Astrocyte of the spinal cord (primary cell): Measurements from ENCODE around the gene KRTAP12-2.

Source experiments
- DNase-seq: peaks from one replicate; pipeline ENCODE4 v3.0.0; 2011; ENCODE audit warnings: low read depth, low spot score
- H3K4me3 ChIP-seq: 2 replicates; pipeline ENCODE4 v1.5.1; 2011; ENCODE audit warnings: low read depth, mild to moderate bottlenecking, low read length, moderate library complexity
- in situ Hi-C: cut with HindIII; loops from 2 replicates; pipeline ENCODE4 v1.10.0; 2017; ENCODE audit warnings: low sequenced_read_pairs
- TF ChIP-seq, protein P1 (sequence below): IDR thresholded peaks from 2 replicates; pipeline ENCODE4 v1.5.1; 2012; ENCODE audit warnings: low read depth, mild to moderate bottlenecking, low read length, inconsistent platforms

Gene KRTAP12-2

DNA sequence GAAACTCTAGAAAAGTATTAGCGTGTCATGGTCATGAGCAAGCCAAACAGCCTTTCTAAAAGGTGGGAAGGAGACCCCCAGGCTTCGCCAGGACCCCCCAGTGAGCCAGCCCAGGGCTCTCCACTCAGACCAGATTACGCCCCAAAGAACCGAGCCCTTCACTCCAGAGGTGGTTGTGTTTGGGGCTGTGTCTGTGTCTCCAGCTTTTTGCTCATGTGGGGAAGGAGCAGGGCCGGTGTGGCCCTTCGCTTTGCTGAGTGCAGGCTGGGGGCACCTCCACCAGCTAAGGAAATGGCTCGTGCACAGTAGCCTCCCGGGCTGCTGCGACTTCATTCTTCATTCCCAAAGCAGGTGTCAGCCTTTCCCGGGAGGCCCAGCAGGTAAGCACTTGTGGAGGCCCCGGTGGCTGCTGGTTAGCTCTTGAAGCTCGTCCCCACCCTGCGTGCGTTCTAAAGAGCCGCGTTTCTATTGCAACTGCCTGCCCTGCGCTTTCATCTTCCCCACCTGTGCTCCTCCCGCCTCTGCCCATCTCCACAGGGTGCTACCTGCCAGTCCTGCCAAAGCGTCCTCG, 44.1 kb upstream of the KRTAP12-2 start:
- DNase-seq = no peak
- no peak overlapping the region for H3K4me3 ChIP-seq
- in situ Hi-C loops = no loop called here
- TF ChIP-seq, protein P1, sequence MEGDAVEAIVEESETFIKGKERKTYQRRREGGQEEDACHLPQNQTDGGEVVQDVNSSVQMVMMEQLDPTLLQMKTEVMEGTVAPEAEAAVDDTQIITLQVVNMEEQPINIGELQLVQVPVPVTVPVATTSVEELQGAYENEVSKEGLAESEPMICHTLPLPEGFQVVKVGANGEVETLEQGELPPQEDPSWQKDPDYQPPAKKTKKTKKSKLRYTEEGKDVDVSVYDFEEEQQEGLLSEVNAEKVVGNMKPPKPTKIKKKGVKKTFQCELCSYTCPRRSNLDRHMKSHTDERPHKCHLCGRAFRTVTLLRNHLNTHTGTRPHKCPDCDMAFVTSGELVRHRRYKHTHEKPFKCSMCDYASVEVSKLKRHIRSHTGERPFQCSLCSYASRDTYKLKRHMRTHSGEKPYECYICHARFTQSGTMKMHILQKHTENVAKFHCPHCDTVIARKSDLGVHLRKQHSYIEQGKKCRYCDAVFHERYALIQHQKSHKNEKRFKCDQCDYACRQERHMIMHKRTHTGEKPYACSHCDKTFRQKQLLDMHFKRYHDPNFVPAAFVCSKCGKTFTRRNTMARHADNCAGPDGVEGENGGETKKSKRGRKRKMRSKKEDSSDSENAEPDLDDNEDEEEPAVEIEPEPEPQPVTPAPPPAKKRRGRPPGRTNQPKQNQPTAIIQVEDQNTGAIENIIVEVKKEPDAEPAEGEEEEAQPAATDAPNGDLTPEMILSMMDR = no peak

DNA sequence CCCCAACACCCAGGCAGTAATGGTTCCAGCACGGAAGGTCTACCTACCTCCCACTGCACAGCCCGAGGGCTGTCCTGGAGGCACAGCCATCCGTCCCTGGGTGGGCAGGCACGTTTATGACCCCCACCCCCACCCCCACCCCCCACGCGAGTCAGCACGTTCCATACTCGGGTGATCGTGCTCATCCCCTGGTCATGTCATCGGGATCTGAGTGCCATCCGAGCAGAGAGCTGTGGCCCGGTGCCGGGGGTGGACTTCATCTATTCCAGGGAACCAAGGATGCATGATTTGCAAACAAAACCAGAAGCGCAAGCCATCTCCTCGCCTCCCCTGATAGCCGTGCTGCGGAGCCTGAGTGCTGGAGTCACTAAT, 43.6 kb upstream of the KRTAP12-2 start:
- no peak for DNase-seq
- in situ Hi-C loops = no loop called here
- TF ChIP-seq, protein P1 = no peak
- H3K4me3 ChIP-seq = no peak overlapping the region

DNA sequence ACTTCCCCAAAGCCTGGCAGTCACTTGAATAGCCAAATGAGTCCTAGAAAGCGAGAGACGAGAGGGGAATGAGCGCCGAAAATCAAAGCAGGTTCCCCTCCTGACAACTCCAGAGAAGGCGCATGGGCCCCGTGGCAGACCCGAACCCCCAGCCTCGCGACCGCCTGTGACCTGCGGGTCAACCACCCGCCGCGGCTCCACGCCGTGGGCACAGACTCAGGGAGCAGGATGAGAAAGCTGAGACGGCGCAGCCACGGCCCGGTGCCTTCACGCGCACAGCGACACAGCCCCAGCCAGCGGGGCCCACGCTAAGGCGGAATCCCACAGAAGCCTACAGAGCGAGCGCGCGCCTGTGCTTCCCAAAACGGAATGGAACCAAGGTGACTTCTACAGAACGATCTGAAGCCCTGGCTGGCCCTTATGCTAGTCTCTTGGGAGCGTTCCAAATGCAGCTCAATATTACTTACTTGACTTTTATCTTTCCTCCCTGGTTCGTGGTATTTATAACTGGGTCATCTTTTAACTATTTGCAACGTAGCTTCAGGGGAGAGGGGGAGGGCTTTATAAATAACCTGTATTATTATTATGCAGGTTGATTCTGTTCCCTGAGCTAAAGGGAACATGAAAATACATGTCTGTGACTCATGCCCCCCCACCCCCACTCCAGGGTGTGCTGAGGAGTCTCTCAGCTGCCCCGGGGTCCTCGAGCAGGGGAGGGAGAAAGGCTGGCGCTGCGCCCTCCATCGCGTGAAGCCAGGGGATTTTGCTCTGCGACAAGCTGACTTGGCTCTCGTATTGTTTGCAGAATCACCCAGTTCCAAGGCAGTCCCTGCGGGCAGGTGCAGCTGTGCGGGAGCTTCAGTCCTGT, 42.9 kb upstream of the KRTAP12-2 start:
- in situ Hi-C loops = no loop called here
- H3K4me3 ChIP-seq = no peak overlapping the region
- no peak for DNase-seq
- TF ChIP-seq, protein P1 = no peak

DNA sequence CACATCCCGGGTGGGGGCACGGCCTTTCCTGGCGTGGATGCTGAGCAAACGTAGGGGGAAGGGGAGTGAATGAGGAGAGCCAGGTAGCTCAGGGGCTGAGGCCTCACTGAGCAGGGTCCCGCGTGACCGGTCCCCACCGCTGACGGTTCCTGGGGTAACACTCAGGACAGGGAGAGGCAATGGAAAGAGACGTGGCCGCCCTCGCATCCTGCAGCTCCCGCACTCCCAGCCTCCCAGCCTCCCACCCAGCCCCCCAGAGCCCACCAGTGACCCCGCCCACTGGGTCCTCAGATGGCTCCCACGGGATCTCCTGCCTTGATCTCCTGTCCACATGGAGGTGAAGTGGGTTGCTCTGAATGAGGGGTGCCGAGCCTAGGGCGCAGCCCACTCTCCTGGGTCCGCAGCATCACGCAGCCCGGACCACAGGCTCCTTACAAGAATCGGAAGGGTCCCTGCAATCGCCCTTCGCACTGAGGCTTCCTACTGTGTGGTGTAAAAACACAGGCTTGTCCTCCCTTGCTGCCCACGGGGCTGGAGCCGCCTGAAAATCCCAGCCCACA, 42.2 kb upstream of the KRTAP12-2 start:
- in situ Hi-C loops = no loop called here
- TF ChIP-seq, protein P1 = no peak
- no peak overlapping the region for H3K4me3 ChIP-seq
- DNase-seq = no peak

DNA sequence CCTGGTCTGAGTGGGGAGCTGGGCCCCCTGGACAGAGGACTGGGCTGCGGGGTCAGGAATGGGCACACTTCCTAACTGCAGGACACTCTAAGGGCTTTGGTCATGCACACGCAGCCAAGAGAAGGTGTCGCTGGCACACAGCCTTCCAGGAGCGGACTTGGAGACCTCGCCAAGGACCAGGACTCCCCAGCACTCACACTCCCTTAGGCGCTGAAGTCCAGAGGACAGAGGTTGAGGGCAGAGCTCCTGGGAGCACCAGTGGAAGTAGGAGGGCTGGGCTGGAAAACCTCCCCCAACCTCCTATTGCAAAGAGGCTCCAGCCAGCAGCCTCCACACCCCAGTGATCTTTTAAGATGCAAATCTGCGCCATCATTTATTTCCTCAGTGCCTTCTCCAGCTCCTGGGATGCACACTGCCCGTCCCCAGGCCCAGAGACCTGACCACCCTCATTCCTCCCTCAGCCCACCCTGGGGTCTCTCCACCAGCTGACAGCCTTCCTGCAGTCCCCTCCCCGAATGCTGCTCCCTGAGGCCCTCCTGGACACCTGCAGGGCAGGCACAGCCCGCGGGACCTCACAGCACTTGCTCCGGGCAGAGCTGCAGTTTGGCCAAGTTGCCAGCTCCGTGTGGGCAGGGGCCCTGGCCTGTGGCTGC, 41.6 kb upstream of the KRTAP12-2 start:
- TF ChIP-seq, protein P1 = no peak
- in situ Hi-C loops = no loop called here
- DNase-seq = no peak
- H3K4me3 ChIP-seq = no peak overlapping the region

DNA sequence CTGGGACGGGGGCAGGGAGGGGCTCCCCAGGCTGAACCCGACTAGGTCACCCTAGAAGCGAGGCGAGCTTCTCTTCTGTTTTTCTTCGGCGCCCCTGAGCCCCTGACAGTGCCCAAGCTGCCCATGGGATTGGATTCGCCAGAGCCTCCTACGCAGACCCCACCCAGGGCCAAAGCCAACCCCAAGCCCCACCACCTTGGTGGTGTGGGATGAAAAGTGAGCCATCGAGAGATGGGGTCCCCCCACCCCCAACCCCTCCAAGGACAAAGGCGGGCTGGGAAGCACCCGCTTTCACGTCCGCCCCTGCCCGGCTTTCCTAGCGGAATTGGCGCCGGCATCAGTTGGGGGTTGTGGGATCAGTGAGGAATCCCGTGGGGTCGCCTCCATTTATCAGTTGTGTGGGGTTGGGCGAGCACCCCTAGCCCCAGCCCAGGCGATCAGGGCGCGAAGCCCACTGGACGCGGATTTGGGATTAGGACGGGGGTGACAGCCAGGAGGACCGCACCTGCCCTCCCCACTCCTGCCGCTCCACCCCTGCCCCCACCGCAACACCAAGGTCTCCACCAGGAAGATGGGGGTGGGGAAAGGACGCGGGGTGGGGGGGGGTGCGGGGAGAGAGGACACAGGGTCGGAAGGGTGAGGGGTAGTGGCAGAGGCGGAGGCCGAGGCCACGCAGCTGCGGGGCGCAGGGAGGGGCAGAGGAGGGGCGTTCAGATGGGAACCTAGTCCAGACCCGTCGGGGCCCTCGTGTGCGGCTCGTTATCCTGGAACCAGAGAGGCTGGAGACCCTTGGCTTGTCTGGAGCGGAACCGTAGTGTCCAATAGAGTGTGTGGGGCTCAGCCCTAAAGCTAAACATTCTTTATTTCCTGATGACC, 40.2 kb upstream of the KRTAP12-2 start:
- DNase-seq = no peak
- TF ChIP-seq, protein P1 = no peak
- in situ Hi-C loops = no loop called here
- H3K4me3 ChIP-seq = no peak overlapping the region
